ELF-1 (cell line): ENCODE data around the gene FN1.
"Not testable (repeated sequence)": the region's sequence is repeated elsewhere in the genome, so short reads cannot be mapped to it uniquely, and the experiment has no call there.

ENCODE experiments used
- DNase-seq: peaks from one replicate; pipeline ENCODE4 v3.0.0-alpha.2; 2016; ENCODE audit warnings: low read depth, low spot score

FN1 gene

DNA sequence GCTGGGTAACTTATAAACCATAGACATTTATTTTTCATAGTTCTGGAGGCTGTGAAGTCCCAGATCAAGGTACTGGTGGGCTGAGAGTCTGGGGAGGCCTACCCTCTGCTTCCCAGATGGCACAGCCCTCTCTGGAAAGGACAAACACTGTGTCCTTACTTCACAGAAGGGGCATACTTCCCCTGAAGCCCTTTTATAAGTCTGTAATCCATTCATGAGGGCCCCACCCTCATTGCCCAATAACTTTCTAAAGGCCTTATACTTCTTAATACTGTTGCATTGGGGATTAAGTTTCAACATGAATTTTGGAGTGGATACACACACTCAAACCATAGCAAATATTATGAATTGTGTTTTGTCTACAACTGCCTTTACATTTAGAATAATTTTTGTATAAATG lies 88.0 kb downstream of the FN1 start:
- no peak for DNase-seq

DNA sequence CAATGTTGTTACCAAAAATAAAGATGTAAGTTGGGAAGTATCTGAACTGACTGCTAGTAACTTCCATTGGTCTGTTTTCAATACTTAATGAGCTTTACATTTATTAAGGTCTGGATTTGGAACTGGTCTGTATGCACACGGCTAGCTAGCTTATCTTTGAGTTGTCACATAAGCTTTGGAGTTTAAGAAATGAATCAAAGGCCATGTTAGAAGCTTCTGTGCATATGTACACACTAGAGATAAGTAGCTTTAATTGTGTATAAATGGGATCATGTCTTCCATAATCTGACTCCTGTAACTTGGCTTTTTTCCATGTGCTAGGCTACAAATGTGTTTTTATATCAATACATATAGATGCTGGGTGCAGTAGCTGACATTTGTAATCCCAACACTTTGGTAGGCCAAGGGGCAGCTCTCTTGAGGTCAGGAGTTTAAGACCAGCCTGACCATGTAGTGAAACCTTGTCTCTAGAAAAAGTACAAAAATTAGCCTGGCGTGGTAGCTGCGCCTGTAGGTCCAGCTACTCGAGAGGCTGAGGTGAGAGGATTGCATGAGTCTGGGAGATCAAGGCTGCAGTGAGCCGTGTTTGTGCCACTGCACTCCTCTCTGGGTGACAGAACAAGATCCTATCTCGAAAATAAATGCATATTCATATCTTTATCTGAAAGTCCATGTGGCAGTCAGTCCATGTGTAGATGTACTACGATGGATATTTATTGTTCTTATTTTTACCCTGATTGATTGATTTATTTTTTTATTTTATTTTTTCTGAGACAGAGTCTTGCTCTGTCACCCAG lies 96.8 kb downstream of the FN1 start:
- no peak for DNase-seq

DNA sequence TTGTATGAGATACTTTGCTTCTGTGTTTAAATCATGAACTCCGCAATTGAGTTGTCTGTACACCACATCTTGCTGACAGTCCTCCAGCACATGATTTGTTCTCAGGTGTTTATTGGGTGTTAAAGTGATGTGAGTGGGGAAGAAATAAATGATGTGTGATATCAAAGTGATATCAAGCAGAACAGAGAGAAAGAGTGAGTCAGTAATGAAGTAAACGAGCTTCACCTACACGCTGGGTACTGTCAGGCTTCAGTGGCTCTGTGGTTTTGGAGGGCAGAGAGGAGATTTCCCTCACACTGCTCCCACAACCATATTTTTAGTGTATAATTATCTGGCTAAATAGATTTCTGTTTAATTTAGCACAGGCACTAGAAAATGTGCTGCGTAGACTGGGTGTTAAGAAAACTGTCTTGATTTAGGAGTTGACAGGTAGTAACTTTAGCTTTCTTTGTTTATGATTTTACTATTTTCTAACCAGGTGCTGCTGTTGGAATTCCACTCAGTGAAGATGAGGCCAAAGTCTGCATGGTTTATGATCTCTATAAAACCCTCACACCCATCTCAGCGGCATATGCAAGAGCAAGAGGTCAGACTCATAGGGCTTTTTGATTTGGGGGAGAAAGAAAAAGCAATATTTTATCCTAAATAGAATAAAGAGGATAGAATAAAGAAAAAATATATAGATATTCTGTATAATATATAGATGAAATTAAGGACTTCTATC lies 102.8 kb downstream of the FN1 start:
- DNase-seq, result no peak

GRCh38 chr2:215328066-215328465 lies 107.8 kb downstream of the FN1 start:
- peak; percentile 18 for DNase-seq

- DNase-seq, result no peak
Observed at GRCh38 chr2:215324811-215325210, 111.1 kb downstream of the FN1 start.

- DNase-seq, result no peak
Observed at GRCh38 chr2:215320679-215321078, 115.2 kb downstream of the FN1 start.

- DNase-seq, result no peak
Observed at GRCh38 chr2:215320102-215320501, 115.8 kb downstream of the FN1 start.

GRCh38 chr2:215319500-215319899 lies 116.4 kb downstream of the FN1 start:
- DNase-seq, result no peak

DNA sequence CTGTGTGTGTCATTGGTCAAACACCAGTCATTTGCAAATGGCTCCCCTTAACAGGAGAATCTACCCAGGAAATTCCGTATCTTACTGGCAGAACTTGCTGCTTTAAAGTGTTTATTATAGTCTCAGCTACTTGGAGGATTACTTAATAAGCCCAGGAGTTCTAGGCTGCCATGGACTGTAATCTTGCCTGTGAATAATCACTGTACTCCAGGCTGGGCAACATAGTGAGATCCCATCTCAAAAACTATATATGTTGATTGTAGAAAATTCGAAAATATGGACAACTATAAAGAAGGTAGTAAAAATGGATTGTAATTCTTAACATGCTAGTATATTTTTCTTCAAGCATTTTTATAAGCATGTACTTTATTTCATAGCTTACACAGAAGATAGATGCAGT lies 119.5 kb downstream of the FN1 start:
- no peak for DNase-seq

DNA sequence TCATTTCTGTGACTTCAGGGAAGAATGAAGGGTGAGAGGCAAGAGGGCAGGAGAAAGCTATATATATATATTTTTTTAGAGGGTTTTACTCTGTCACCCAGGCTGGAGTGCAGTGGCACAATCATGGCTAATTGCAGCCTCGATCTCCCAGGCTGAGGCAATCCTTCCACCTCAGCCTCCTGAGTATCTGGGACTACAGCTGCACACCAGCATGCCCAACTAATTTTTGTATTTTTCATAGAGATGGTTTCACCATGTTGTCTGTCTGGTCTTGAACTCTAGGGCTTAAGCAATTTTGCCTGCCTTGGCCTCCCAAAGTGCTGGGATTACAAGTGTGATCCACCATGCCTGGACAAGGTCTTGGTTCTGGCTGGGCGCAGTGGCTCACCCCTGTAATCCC lies 120.6 kb downstream of the FN1 start:
- DNase-seq, result no peak

DNA sequence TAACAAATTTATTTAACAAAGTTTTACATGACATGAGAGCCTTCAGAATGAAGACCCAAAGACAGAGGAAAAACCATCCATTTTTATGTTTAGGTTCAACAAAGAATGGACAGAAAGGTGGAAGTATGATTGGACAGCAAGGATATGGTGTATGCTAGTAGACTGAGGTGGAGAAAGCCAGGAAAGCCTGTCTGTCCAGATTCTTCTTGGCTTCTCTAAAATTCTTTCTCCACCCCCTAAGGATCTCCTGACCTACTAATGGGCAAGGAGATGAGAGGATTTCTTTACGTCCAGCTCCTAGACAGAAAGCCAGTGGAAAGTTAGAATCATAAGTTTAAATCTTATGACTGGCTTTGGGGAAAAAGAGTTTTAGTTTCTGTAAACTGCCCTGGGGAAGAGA lies 121.0 kb downstream of the FN1 start:
- DNase-seq, result peak; percentile 69

DNA sequence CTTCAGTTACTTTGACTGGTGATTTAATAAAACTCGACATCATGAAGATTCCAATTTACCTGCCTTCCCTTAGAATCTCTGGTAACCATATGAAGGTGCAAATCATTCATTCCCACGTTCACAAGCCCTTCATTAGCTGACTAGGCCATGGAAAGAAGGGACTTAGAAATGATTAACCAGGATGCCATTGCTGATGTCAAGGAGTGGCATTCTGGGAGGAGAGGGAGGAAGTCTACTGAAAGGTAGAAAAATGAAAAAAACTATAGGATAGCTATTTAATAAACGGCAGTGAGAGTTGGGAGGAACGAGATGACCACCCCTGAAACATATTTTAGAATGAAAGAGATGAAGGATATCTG lies 122.6 kb downstream of the FN1 start:
- no peak for DNase-seq

- peak; percentile 99 for DNase-seq
Observed at GRCh38 chr2:215311625-215312396, 124.1 kb downstream of the FN1 start, which contains the start of gene ATIC. Gene ATIC, plus strand, starts transcription at chr2:215312059. Its CDS starts 84 bp downstream, at chr2:215312143.

DNA sequence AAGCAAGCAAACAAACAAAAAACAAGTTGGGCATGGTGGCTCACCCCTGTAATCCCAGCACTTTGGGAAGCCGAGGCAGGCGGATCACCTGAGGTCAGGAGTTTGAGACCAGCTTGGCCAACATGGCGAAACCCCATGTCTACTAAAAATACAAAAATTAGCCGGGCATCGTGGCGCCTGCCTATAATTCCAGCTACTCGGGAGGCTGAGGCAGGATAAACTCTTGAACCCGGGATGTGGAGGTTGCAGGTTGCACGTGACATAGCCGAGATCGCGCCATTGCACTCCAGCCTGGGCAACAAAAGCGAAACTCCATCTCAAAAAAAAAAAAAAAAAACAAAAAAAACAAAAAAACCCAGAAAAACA lies 124.6 kb downstream of the FN1 start:
- not testable (repeated sequence) for DNase-seq
